ENCODE results near the gene CAMTA1. TPM values are rescaled to one million over a fixed set of nuclear protein-coding genes. Genes with fewer than 3 reads are reported as not detected.

The CAMTA1 gene
- total RNA-seq, 1 experiment from 2014 or later: 69.5 TPM

DNA sequence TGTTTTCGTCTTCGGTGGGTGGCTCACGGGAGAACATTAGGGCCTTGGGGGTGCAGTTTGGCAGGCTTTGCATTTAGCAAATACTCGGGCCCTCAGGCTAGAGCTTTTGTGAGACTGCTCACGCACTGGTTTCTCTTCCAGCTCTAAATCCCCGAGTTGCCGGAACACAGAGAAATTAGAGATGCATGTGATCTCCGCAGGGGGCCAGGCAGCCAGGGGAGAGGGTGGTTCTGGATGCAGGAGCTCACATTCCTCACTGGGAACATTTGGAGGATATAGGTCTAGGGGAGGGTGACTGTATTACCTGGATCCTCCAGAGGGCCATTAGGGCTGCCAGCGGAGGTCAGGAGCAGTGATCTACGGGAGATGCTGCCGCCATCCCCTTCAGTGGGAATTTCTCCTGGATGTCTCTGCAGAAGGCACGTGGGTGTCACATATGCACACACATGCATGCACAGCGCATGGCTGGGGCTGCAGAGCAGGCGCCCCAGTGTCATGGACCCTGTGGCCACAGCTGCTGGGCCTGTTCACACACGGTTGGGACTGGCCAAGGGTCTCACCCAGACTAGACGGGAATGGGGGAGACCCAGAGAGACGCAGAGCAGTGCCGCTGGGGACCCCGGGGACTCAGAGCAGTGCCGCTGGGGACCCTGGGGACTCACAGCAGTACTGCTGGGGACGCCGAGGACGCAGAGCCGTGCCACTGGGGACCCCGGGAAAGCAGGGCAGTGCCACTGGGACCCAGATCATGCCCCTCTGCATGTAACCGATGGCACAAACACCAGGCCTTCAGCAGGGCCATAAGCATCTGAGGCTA is 258.7 kb downstream of the CAMTA1 start:
- Histone ChIP-seq H3K27ac (ENCODE audit: low read depth, low read length) (no peak overlapping the region), H2AFZ (ENCODE audit: low read depth, low read length, poor library complexity, severe bottlenecking) (no peak overlapping the region), H3K9me3 (ENCODE audit: control insufficient read depth in 1 of 2, insufficient read depth in 1 of 2, low read depth in 1 of 2, low read length in 2 of 2) (no peaks in the 10 kb centered on the region), H3K4me3 (replicated peaks in 1 of 2; ENCODE audit: low read depth in 1 of 2, low read length in 2 of 2) (no peak overlapping the region), H3K36me3 (ENCODE audit: control insufficient read depth in 1 of 2, insufficient read depth in 2 of 2, low read length in 2 of 2) (no peaks in the 10 kb centered on the region), H3K79me2 (ENCODE audit: insufficient read depth, low read length) (no peaks in the 10 kb centered on the region), H3K4me2 (ENCODE audit: low read length) (no peak overlapping the region), H3K4me1 (ENCODE audit: control insufficient read depth in 1 of 2, insufficient read depth in 2 of 2, low read length in 2 of 2) (no peaks in the 10 kb centered on the region), H3K27me3 (ENCODE audit: insufficient read depth, low read length) (peaks cover 14% of the 10 kb centered on the region), H3K9ac (ENCODE audit: low read length) (no peak overlapping the region), H4K20me1 (ENCODE audit: insufficient read depth) (no peaks in the 10 kb centered on the region), H3K9me2 (ENCODE audit: insufficient read depth) (no peaks in the 10 kb centered on the region)
- no peak for DNase-seq (ENCODE audit: low read depth, low spot score)
- POLR2A ChIA-PET: no interaction called here
- intact Hi-C loops (cut with micrococcal nuclease): no loop called here
- TF ChIP-seq EGR1 (IDR thresholded peaks at IDR 0.05; ENCODE audit: low read depth) (no peak), SIN3A (IDR thresholded peaks at IDR 0.05; ENCODE audit: low read depth) (no peak), POLR2AphosphoS5 (IDR thresholded peaks at IDR 0.05; ENCODE audit: low read depth, low read length) (no peak), TCF7L2 (IDR thresholded peaks at IDR 0.05; ENCODE audit: borderline replicate concordance, extremely low read depth, insufficient read depth, insufficient read length) (no peak), EZH2phosphoT487 (IDR thresholded peaks at IDR 0.05; ENCODE audit: borderline replicate concordance) (no peak), ELF1 (IDR thresholded peaks at IDR 0.05; ENCODE audit: borderline replicate concordance, low read depth) (no peak), YY1 (IDR thresholded peaks at IDR 0.05; ENCODE audit: extremely low read depth, insufficient replicate concordance, low read depth, low read length) (no peak), ZNF274 (IDR thresholded peaks at IDR 0.05; ENCODE audit: low read depth, low read length) (no peak), EZH2 (IDR thresholded peaks at IDR 0.05) (no peak), POLR2A (IDR thresholded peaks at IDR 0.05; ENCODE audit: borderline replicate concordance, extremely low read depth, insufficient read depth, insufficient read length) (no peak), RAD21 (IDR thresholded peaks at IDR 0.05; ENCODE audit: low read depth) (no peak), CBX3 (IDR thresholded peaks at IDR 0.05; ENCODE audit: low read depth) (no peak), CEBPB (IDR thresholded peaks at IDR 0.05; ENCODE audit: low read depth) (no peak), JUND (IDR thresholded peaks at IDR 0.05) (no peak), SRF (IDR thresholded peaks at IDR 0.05; ENCODE audit: low read depth) (no peak), SP1 (IDR thresholded peaks at IDR 0.05; ENCODE audit: low read depth) (no peak)
- TF ChIP-seq, protein P1, sequence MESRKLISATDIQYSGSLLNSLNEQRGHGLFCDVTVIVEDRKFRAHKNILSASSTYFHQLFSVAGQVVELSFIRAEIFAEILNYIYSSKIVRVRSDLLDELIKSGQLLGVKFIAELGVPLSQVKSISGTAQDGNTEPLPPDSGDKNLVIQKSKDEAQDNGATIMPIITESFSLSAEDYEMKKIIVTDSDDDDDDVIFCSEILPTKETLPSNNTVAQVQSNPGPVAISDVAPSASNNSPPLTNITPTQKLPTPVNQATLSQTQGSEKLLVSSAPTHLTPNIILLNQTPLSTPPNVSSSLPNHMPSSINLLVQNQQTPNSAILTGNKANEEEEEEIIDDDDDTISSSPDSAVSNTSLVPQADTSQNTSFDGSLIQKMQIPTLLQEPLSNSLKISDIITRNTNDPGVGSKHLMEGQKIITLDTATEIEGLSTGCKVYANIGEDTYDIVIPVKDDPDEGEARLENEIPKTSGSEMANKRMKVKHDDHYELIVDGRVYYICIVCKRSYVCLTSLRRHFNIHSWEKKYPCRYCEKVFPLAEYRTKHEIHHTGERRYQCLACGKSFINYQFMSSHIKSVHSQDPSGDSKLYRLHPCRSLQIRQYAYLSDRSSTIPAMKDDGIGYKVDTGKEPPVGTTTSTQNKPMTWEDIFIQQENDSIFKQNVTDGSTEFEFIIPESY (IDR thresholded peaks at IDR 0.05; ENCODE audit: extremely low read depth, insufficient replicate concordance, low read length): no peak
- TF ChIP-seq, protein P2, sequence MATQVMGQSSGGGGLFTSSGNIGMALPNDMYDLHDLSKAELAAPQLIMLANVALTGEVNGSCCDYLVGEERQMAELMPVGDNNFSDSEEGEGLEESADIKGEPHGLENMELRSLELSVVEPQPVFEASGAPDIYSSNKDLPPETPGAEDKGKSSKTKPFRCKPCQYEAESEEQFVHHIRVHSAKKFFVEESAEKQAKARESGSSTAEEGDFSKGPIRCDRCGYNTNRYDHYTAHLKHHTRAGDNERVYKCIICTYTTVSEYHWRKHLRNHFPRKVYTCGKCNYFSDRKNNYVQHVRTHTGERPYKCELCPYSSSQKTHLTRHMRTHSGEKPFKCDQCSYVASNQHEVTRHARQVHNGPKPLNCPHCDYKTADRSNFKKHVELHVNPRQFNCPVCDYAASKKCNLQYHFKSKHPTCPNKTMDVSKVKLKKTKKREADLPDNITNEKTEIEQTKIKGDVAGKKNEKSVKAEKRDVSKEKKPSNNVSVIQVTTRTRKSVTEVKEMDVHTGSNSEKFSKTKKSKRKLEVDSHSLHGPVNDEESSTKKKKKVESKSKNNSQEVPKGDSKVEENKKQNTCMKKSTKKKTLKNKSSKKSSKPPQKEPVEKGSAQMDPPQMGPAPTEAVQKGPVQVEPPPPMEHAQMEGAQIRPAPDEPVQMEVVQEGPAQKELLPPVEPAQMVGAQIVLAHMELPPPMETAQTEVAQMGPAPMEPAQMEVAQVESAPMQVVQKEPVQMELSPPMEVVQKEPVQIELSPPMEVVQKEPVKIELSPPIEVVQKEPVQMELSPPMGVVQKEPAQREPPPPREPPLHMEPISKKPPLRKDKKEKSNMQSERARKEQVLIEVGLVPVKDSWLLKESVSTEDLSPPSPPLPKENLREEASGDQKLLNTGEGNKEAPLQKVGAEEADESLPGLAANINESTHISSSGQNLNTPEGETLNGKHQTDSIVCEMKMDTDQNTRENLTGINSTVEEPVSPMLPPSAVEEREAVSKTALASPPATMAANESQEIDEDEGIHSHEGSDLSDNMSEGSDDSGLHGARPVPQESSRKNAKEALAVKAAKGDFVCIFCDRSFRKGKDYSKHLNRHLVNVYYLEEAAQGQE (IDR thresholded peaks at IDR 0.05; ENCODE audit: low read depth): no peak
- TF ChIP-seq, protein P3, sequence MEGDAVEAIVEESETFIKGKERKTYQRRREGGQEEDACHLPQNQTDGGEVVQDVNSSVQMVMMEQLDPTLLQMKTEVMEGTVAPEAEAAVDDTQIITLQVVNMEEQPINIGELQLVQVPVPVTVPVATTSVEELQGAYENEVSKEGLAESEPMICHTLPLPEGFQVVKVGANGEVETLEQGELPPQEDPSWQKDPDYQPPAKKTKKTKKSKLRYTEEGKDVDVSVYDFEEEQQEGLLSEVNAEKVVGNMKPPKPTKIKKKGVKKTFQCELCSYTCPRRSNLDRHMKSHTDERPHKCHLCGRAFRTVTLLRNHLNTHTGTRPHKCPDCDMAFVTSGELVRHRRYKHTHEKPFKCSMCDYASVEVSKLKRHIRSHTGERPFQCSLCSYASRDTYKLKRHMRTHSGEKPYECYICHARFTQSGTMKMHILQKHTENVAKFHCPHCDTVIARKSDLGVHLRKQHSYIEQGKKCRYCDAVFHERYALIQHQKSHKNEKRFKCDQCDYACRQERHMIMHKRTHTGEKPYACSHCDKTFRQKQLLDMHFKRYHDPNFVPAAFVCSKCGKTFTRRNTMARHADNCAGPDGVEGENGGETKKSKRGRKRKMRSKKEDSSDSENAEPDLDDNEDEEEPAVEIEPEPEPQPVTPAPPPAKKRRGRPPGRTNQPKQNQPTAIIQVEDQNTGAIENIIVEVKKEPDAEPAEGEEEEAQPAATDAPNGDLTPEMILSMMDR (IDR thresholded peaks at IDR 0.05 in 2 of 3, conservative IDR thresholded peaks at IDR 0.05 in 1 of 3; ENCODE audit: borderline replicate concordance in 1 of 3, insufficient read depth in 1 of 3, low read depth in 2 of 3, low read length in 2 of 3): no peak
- CTCF ChIA-PET: interaction anchor here (1.8 to 3.4 kb wide), 2 partner anchors 164 to 174 kb away, joined by 5 to 76 read pairs; no protein-coding TSS in a partner anchor
- RAD21 ChIA-PET (ENCODE audit: low non-redundant PET in 1 of 2, low total read pairs in 2 of 2, uncharacterized antibody in 2 of 2, unreplicated experiment in 2 of 2): no interaction called here
- no peak for ATAC-seq
- no TSS peak for BruUV-seq (replicated peaks)

All from HCT116 (cell line).